Erythroblast (primary cell): ENCODE data around the gene RRM2.

Source experiments
- GATA1 ChIP-seq: IDR thresholded peaks from 2 replicates; pipeline ENCODE4 v1.6.1; 2011; ENCODE audit warnings: low read depth, mild to moderate bottlenecking, control low read depth, low read length, moderate library complexity
- POLR2A ChIP-seq: IDR thresholded peaks from 2 replicates; pipeline ENCODE4 v1.6.1; 2011; ENCODE audit warnings: mild to moderate bottlenecking, low read length

DNA sequence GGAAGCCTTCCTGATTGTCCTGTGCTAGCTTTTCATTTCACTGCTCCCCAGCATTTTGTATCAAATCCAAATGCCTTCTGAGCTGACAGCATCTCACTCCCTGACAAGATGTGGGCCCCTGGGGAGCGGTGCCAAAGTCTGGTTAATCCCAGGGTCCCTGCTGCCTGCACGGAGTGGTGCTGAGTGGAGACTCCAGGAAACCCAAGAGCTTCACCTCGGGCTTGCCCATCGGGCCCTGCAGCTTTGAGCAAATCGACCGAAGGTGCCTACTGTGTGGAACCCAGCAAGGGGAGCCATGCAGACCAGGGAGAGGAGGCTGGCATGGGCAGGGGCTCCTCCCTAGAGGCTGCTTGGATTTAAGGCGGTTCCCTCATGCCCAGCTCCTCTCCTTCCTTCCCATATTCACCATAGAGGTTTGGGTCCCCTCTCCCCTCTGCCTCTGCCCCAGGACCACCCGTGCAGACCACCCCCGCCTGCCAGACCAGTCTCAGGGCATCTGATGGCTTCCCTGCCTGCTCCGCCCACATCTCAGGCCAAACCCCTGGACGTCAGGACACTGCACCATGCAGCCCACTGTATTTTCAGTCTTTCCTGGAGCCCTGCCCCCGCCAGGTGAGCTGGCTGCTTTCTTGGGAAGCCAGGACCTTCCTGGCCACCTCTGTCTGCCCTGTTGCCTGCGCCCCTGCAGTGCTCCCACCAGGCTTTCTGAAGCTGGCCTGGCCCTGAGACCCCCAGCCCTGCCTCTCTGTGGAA, 37.8 kb downstream of the RRM2 start:
- TF ChIP-seq POLR2A, result no peak
- TF ChIP-seq GATA1, result no peak
